Measurements from ENCODE around the gene GALNT10.

Gene GALNT10

DNA sequence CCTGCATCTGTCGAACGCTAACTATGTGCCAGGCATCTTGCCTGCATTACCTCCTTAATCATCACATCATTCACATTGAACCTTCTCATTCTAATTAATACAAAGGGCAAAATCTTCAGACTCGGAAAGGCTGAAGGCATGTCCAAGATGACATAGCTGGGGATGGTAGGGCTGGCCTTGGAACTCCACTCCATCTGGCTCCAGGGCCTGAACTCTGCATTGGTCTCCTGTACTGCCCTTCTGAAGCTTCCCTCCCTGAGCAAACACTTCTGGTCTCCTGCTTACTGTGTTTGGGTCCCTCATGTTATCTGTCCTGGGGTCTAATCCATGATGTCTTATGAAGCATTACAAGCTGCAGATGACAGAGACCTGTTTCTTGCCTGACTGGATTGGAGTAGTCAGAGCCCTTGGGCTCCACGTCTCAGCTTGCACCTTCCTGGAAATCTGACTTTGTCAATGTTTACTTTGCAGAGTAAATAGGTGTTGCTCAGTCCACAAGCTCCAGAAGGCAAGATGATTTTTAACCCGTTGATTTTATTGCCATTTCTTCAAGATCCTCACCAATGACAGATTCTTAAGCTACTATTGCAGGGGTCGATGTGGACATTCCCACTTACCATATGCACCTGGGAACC lies 106.1 kb downstream of the GALNT10 start:
- no peak for DNase-seq (ENCODE audit: low read depth)

DNA sequence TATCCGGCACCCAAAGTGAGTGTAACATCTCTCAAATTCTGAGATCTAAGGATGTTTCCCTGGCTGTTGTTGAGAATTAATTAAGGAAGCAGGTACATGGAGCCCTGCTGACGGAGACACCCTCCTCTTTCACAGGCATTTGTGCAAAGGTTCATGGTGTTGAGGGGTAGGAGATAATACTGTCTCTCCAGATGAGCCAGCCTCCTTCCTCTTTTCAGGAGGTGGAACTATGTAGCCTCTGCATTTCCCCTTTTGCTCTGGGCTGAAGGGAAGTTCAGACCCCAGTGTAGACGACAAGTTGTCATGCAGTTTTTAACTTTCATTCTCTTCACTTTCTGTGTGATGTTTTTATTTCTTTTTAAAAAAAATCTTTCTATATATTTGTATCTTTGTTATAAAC lies 107.5 kb downstream of the GALNT10 start:
- no peak for DNase-seq (ENCODE audit: low read depth)

DNA sequence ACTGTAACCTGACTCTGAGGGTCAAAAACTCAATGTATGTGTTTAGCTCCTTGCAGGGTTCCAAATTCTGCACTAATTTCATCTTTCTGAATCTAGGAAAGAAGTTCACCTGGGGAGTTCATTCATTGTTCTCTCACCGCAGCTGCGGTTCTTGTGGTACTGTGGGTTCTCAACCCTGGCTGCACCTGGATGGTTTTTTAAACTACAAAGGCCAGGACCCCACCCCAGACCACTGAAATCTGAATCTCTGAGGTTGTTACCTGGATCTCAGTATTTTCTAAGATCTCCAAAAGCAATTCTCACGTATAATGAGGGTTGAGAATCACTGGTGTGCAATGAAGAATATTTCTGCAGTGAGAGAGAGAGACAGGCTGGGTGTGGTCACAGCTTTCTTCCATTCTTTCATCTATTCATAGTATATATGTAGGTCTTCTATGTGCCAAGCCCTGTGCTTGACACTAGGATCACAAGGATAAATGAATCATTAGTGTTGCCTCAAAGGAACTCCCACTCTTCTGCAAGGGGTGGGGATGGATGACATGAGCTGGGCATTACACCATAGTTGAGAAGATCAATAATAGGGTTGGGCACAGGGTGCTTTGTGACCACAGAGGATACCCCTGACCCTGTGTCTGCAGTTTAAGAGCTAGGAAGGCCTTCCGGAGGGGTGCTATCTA lies 109.8 kb downstream of the GALNT10 start:
- DNase-seq (ENCODE audit: low read depth), result no peak

DNA sequence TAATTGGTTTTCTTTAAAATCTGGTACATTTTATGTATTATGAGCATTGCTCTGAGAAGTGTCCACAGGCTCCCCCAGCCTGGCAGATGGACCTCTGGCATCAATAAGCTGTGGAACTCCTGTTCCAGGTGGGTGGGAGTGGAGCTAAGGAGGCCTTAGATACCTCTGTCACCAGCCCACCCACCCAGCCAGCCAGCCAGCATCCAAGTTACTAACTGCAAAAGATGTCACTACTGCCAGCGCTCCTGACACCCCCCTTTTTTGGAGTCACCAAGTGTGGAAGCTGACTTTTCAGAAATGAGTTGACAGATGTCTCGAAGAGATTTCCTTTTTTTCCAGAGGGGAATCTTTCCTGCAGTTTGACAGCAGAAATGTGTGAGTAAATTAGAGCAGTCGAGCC lies 111.2 kb downstream of the GALNT10 start:
- DNase-seq (ENCODE audit: low read depth), result no peak

DNA sequence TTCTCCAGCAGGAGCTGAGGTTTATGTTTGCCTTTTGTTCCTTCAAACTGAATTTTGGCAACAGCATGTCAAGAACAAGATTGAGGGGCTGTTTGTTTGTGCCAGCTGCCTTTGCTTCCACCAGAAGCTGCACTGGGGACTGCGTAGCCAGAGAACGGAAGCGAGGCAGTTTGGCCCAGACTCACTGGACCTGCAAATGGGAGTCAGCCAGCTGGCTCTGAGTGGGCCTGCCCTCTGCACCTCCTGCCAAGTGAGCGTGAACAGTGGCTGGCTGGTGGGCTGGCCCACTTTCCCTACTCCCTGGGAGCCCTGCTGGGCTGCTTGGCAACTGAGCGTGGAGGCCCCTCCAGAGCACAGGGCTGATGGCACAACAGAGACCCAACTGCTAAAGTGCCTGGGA lies 111.6 kb downstream of the GALNT10 start:
- no peak for DNase-seq (ENCODE audit: low read depth)

DNA sequence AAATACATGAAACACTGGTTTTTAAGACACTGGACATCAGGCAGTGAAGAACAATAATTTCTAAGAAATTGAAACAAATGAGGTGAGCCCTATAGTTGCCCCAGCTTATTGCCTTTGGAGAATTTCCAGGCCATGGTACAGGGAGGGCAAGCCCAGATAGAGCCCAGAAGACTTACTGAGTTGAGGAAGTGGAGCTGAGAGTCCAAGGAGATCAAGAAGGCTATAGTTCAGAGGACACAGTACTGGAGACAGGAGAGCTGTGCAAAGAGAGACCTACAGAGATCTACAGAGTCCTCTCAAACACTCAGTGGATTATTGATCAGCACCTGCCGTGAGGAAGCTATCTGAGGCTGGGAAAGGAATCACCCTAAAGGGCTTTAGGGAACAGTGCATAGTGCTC lies 112.6 kb downstream of the GALNT10 start:
- no peak for DNase-seq (ENCODE audit: low read depth)

DNA sequence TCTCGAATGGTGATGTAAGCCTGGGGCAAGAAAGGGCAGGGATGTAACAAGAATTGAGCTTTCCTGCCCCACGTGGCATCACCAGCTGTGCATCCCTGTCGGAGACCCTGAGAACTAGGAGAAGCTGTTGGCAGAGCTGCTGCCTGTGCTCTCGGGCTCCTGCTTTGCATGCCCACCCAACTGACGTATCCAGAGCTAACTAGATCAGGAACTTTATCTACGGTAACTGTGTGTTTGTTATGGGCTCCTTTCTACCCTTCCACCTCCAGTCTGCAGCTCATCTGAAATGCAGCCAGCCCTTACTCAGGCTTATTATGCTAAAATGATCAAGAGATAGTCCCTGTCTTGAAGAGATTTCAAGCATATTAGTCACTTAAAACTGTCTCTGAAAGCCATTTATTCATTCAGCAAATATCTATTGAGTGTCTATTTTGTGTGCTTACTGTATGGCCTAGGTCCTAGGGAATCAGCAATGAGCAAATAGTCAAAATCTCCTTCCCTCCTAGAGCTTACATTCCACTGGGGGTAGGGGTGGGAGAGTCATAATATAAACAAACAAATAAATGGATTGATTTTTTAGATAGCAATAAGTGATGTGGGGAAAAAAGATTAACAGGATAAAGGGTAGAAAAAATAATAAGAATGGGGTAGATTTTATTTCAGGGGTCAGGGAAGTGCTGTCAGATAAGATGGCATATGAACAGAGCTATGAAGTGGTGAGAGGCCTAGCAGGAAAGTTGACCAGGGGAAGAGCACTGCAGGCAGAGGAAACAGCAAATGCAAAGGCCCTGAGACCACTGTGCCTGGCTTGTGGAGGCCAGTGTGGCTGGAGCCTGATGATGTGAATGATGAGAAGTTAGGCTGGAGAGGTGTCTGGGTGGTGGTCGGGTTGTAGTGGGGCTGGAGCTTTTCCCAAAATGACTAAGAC lies 118.2 kb downstream of the GALNT10 start:
- no peak for DNase-seq (ENCODE audit: low read depth)

DNA sequence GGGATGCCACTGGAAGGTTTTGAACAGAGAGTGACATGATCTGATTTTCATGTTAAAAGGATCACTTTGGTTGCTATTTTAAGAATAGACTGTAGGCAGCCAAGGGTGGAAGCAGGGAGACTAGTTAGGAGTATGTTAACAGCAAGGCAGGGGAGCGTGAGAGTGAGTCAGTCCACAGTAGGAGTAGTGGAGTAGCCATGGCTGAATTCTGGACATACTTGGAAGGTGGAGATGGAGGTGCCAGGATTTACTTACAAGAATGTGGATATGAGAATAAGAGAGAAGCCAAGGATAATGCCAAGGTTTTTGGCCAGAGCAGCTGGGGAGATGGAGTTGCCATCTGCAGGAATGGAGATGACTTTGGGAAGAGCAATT lies 118.8 kb downstream of the GALNT10 start:
- DNase-seq (ENCODE audit: low read depth), result no peak

DNA sequence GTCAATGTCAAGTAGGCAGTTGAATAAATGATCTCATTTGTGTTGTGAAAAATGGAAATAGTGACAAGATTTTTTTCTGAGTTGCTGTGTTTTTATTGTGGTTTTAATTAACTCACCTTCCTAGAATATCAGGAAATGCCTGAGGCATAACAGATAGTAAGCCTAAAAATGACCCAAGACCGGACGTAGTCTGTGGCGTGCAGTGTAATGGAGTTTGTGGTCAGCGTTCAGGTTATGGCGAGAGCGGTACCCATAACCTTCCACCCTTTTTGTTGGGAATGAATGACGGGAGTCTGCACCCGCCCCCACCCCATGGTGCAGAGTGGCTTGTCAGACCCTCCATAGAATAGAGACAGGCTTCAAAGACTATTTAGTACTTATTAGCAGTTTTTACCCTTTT lies 119.3 kb downstream of the GALNT10 start:
- no peak for DNase-seq (ENCODE audit: low read depth)

DNA sequence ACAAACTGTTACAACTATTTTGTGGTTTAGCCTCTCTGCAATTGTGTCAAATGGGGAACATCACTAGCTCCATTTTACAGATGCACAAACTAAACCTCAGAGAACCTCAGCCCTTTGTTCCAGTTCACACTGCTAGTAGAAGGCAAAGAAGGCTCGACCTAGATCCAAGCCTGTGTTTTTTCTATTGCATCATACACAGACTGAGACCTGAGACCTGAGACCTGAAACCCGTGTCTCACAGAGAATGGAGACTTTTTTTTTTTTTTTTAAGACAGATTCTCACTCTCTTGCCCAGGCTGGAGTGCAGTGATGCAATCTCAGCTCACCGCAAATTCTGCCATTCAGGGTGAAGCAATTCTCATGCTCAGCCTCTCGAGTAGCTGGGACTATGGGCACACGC lies 120.8 kb downstream of the GALNT10 start:
- DNase-seq (ENCODE audit: low read depth), result peak; percentile 2

DNA sequence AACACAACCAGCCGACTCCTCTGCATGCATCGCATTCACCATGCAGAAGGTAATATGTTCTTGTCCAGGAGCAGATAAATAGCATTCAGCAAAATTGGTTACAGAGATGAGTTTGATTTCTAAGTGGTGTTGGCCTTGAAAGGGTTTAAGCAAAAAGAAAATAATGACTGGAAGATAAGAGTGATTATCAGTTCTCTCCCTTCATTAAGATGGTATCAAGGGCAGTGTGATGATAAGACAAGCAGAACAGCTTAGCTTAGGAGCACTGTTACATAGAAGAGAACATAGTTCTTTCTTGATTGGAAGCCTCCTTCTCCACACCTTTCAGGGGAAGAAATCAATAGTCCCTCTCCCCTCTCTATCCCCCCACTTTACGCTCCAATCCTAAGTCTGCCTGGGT lies 121.5 kb downstream of the GALNT10 start:
- DNase-seq (ENCODE audit: low read depth), result no peak

DNA sequence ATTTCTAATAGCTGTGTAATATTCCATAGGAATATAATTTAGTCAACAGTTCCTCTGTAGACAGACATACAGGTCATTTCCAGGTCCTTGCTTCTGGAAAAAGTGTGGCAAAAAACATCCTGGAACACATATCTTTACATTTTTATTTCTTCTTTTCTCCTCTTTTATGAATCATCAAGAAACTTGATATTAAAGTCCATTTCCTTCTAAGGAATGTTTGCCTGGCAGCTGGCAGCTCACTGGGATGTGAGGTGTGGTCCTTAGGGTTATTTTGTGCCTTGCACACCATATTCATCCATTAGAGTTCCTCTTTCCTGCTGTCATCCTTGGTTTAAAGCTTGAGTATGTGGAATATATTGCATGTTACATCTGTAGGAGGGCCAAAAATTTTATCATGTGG lies 122.0 kb downstream of the GALNT10 start:
- DNase-seq (ENCODE audit: low read depth), result no peak

DNA sequence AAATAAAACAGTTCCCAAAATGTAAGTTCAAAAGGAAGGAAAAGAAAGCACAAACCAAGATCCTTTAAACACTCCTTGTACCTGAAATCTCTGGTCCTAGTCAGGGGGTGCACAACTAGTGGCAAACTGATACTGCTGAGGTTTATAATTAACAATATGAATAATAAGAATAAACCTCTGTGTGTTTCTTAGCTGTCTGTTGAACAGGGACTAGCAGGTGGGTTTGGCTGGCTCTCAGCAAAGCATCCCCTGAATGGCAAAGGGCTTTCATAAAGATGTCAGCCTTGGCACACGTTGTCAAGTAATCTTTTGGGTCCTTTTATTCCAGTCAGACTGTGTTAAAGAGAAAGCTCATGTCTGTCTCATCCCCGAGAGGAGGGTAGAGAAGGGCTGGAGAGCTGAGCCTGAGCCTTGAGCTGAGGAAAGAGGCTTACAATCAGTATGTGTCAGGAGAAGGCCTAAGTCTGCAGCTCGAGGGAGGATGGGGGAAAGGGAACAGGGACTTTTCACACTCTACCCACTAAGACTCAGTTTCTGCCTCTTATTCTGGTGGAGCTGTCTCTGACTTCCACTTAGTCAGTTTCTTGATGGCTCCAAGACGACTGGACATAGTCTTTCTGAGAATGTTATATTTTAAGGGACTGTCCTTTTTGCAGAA lies 123.0 kb downstream of the GALNT10 start:
- no peak for DNase-seq (ENCODE audit: low read depth)

DNA sequence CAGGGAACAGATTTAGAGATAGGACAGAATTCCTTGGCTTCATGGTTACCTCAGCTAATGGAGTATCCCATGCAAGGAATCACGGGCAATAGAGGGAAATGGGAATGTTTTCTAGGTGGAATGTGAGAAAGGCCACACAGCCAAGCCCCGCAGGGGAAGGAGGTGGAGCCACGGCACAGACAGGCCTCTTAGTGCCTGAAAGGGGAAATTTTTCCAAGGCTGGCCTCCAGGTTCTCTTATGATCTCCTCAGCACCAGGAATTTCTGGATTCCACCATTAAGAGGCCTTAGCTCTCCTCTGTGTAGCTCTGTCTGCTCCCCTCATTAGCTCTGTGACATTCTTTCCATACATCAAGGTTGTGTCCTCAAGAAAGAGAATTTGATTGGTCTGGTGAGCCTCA lies 124.7 kb downstream of the GALNT10 start:
- no peak for DNase-seq (ENCODE audit: low read depth)

DNA sequence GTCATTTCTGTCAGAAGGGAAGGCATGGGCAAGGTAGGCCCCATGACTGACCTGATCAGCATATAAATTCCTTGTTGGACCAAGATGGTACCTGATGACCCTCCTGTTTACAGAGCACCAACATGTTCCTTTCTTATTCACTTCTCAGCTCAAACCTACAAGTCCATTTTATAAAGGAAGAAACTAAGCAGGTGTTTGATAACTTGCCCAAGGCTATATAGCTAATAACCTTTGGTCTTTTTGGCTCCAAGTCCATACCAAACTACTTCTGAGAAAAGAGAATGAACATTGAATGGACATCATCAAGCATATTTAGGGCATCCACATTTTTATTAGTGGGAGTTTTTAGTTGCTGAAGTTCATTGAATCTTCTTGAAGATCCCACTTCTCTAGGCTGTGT lies 125.2 kb downstream of the GALNT10 start:
- no peak for DNase-seq (ENCODE audit: low read depth)

DNA sequence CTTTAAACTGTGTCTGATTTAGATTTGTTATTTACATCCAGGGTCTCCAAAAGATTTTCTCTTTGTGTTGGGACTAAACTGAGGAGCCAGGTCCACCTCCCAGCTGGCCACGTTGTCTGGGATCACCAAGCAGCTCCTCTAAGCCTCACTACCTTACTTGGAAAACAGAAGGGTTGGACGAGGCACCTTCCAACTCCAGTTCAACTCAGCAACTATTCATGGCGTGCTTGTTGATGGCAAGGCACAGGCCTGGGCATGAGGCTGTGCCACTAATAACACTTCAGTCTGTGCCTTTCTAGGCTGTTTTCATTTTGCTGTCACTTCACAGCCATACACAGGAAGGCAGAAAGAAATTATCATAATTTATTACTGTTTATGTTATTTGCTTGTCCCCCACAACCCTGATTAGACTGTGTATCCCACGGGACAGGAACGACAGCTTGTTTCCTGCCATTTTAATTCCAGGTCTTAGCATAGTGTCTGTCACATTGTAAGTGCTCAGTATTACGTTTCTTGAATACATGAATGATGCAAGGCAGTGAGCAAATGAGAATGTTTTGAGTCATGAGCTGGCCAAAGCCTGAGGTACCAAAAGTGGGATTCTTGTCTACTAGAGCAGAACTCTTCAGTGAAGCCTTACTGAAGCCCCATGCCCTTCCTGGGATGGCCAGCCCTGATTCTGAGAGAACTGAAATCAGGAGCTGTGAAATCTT lies 125.8 kb downstream of the GALNT10 start:
- no peak for DNase-seq (ENCODE audit: low read depth)

DNA sequence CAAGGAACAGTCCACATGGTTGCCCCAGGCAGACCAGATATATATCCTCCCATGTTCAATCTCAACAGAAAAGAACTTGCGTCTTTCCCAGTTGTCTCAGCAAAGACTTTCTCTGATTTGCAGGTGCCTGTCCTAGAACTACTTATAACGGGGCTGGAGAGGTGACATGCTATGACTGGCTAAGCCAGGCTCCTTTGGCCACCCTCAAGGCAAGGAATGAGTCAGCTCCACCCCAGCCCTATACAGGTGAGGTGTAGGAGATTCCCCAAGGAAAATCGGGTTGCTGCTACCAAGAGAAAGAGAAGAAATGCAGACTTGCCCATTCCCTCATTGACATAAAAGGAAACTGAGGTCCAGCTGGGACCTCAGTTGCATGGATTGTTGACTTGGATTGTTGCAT lies 127.4 kb downstream of the GALNT10 start:
- DNase-seq (ENCODE audit: low read depth), result no peak

DNA sequence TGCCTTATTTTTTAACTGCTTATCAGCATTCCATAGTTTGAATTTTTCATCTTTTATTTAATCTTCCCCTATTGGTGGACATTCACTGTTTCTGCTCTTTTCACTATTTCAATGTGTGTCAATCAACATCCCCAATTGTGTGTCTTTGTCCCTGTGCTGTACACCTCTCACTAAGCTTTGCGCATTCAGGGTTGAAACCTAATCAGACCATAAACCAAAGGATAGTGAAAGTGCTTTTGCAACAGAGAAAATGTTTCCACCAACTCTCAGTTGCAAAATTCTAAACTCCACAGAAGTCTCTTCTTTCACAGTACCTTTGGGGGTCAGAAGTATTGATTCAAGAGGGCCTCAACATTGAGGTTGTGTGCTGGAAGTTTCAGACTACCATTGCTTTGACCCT lies 128.2 kb downstream of the GALNT10 start:
- DNase-seq (ENCODE audit: low read depth), result no peak

DNA sequence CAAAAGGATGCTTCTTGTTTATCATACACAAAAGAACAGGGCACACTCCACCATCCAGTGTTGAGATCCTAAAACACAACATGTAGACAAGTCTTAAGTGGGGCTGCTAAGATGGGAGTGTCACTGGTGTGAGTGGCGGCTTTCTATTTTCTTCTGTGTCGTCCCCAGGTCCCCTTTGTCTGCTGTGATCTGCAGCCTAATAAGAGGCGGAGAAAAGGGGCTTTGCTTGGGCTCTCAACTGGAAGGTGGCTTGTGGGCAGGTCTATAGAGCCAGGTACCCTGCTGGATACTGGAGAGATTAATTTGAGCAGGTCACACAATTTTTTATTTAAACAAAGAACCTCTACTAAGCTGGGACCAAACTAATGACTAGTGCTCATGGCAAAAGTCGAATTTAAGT lies 129.2 kb downstream of the GALNT10 start:
- DNase-seq (ENCODE audit: low read depth), result no peak

DNA sequence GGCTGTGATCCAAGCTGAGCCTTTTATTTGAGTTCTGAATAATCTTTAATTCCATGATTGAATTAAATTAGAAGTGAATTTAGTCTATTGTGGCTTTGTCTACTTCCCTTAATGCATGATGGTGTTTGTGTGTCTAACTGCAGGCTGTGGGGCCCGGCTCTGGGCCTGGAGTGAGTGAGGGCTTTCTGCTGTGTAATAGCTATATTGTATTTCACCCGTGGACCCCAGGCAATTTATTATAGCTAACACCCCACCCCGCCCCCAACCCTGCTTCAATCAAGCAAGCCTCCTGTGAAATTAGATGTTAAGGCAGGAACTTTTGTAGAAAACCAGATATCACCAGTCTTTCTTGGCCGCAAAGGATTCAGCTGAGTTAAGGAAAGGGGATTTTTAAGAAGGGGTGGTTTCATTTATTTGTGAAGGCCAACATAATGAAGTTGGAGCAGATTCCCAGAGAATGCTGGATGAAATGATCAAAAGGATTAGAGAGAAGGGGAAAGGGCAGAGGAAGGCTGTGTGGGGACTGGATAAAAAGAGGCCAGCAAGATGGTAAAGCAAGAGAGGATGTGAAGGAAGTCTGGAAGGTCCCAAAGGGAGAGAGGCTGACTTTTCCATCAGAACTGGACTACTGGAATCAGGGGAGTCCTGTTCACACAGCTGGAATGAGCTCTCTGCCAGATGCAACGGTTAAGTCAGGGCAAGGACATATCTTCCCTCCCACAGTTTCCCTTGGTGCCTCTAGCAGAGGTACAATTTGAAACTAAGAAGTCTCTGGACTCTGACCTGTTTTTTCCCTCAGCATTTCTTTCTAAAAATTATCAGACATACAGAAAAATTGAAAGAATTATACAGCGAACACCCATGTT lies 129.9 kb downstream of the GALNT10 start:
- no peak for DNase-seq (ENCODE audit: low read depth)

DNA sequence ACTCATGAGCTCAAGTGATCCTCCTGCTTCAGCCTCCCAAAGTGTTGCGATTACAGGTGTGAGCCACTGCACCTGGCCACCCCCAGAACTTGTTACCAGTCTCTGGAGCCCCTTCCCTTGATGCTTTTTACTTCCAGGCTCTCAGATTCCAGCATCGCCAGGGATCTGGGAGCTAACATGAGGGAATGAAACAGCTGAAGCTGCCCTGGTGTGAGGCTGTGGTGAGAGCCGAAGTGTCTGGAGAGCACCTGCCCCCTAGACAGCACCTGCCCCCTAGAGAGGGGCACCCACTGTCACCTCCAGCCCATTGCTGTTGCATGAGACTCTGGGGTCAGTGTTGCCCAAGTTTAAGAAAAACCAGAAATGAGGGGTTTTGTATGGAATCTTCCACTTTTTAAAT lies 131.0 kb downstream of the GALNT10 start:
- DNase-seq (ENCODE audit: low read depth), result no peak
